ENCODE measurements around the gene RAB32. TPM values are rescaled to one million over a fixed set of nuclear protein-coding genes. Genes with fewer than 3 reads are reported as not detected.

RAB32 gene
- total RNA-seq, 1 donor from 2014 or later: 54.2 TPM

DNA sequence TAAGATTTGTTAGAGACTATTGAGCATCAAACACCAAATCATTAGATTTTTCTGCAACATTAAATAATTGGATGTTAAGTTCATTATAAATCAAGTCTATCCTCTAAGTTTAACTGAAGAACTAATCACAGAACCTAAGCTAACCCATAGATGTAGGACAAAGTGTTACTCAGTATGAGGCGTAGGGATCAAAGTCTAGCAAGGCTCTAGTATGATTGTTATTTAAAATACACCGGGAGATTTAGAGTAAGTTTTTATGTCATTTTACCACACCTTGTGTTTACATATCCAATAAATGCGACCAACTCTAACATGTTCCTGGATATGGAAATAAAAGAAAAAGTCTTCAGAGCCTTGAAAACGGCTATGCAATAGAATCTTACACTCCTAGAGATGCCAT, 57.7 kb downstream of the RAB32 start:
- Mint-ChIP-seq H3K9me3 (ENCODE audit: unreplicated experiment) (no peaks in the 10 kb centered on the region), H3K36me3 (ENCODE audit: unreplicated experiment) (no peaks in the 10 kb centered on the region), H3K4me3 (ENCODE audit: unreplicated experiment) (no peak overlapping the region), H3K4me1 (ENCODE audit: unreplicated experiment) (peaks cover 10% of the 10 kb centered on the region), H3K27ac (ENCODE audit: unreplicated experiment) (no peak overlapping the region), H3K27me3 (ENCODE audit: unreplicated experiment) (peaks cover 13% of the 10 kb centered on the region)
- TF ChIP-seq, protein P1, sequence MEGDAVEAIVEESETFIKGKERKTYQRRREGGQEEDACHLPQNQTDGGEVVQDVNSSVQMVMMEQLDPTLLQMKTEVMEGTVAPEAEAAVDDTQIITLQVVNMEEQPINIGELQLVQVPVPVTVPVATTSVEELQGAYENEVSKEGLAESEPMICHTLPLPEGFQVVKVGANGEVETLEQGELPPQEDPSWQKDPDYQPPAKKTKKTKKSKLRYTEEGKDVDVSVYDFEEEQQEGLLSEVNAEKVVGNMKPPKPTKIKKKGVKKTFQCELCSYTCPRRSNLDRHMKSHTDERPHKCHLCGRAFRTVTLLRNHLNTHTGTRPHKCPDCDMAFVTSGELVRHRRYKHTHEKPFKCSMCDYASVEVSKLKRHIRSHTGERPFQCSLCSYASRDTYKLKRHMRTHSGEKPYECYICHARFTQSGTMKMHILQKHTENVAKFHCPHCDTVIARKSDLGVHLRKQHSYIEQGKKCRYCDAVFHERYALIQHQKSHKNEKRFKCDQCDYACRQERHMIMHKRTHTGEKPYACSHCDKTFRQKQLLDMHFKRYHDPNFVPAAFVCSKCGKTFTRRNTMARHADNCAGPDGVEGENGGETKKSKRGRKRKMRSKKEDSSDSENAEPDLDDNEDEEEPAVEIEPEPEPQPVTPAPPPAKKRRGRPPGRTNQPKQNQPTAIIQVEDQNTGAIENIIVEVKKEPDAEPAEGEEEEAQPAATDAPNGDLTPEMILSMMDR (IDR thresholded peaks at IDR 0.05): no peak
- DNase-seq (ENCODE audit: extremely low spot score, unreplicated experiment): no peak

DNA sequence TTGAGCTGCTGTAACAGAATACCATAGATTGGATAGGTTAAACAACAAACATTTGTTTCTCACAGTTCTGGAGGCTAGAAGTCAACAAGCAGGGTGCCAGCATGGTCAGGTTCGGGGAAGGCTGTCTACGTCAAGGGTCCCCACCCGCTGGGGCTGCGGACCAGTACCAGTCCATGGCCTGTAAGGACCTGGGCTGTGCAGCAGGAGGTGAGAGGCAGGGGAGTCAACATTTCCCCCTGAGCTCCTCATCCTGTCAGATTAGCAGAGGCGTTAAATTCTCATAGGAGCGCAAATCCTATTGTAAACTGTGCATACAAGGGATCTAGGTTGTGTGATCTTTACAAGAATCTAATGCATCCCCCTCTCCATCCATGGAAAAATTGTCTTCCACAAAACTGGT, 58.9 kb downstream of the RAB32 start:
- peaks cover 13% of the 10 kb centered on the region for H3K27me3 Mint-ChIP-seq (ENCODE audit: unreplicated experiment)
- H3K9me3 Mint-ChIP-seq (ENCODE audit: unreplicated experiment): peaks cover 5% of the 10 kb centered on the region
- no peaks in the 10 kb centered on the region for H3K36me3 Mint-ChIP-seq (ENCODE audit: unreplicated experiment)
- H3K4me1 Mint-ChIP-seq (ENCODE audit: unreplicated experiment): peaks cover 10% of the 10 kb centered on the region
- DNase-seq (ENCODE audit: extremely low spot score, unreplicated experiment): no peak
- TF ChIP-seq, protein P1 (IDR thresholded peaks at IDR 0.05): no peak
- no peak overlapping the region for H3K4me3 Mint-ChIP-seq (ENCODE audit: unreplicated experiment)
- no peak overlapping the region for H3K27ac Mint-ChIP-seq (ENCODE audit: unreplicated experiment)

Other genes starting within 250 kb of the RAB32 start
- not detected in 2 replicates for gene ADGB, start 55.1 kb downstream of the RAB32 start, total RNA-seq

Data from osteocyte (in vitro differentiated cells).